Measurements from ENCODE around the gene CMC1. TPM values are rescaled to one million over a fixed set of nuclear protein-coding genes. Genes with fewer than 3 reads are reported as not detected.
"Not testable (repeated sequence)": the region's sequence is repeated elsewhere in the genome, so short reads cannot be mapped to it uniquely, and the experiment has no call there.

Gene CMC1
- total RNA-seq, 1 donor from 2014 or later: 8.9 TPM

GRCh38 chr3:28253040-28253715 is 11.8 kb downstream of the CMC1 start:
- H3K36me3 Mint-ChIP-seq (ENCODE audit: low read depth, unreplicated experiment): no peaks in the 10 kb centered on the region
- H3K27me3 Mint-ChIP-seq (ENCODE audit: unreplicated experiment): no peaks in the 10 kb centered on the region
- no peak overlapping the region for H3K4me3 Mint-ChIP-seq (ENCODE audit: unreplicated experiment)
- H3K9me3 Mint-ChIP-seq (ENCODE audit: unreplicated experiment): no peaks in the 10 kb centered on the region
- no peak overlapping the region for H3K27ac Mint-ChIP-seq (ENCODE audit: unreplicated experiment)
- H3K4me1 Mint-ChIP-seq (ENCODE audit: unreplicated experiment): peaks cover 5% of the 10 kb centered on the region
- no peak for DNase-seq (ENCODE audit: low spot score)
- TF ChIP-seq CTCF (IDR thresholded peaks at IDR 0.05; ENCODE audit: unreplicated experiment): no peak

- no peaks in the 10 kb centered on the region for H3K27me3 Mint-ChIP-seq (ENCODE audit: unreplicated experiment)
- DNase-seq (ENCODE audit: low spot score): no peak
- H3K27ac Mint-ChIP-seq (ENCODE audit: unreplicated experiment): no peak overlapping the region
- no peaks in the 10 kb centered on the region for H3K36me3 Mint-ChIP-seq (ENCODE audit: low read depth, unreplicated experiment)
- no peaks in the 10 kb centered on the region for H3K4me1 Mint-ChIP-seq (ENCODE audit: unreplicated experiment)
- H3K4me3 Mint-ChIP-seq (ENCODE audit: unreplicated experiment): no peak overlapping the region
- TF ChIP-seq CTCF (IDR thresholded peaks at IDR 0.05; ENCODE audit: unreplicated experiment): no peak
- H3K9me3 Mint-ChIP-seq (ENCODE audit: unreplicated experiment): no peaks in the 10 kb centered on the region
These were observed 20.6 kb downstream of the CMC1 start for GRCh38 chr3:28262001-28262400.

GRCh38 chr3:28265641-28266040 is 24.2 kb downstream of the CMC1 start:
- H3K36me3 Mint-ChIP-seq (ENCODE audit: low read depth, unreplicated experiment): peaks cover 4% of the 10 kb centered on the region
- H3K27me3 Mint-ChIP-seq (ENCODE audit: unreplicated experiment): no peaks in the 10 kb centered on the region
- no peak overlapping the region for H3K27ac Mint-ChIP-seq (ENCODE audit: unreplicated experiment)
- H3K9me3 Mint-ChIP-seq (ENCODE audit: unreplicated experiment): no peaks in the 10 kb centered on the region
- no peaks in the 10 kb centered on the region for H3K4me1 Mint-ChIP-seq (ENCODE audit: unreplicated experiment)
- no peak overlapping the region for H3K4me3 Mint-ChIP-seq (ENCODE audit: unreplicated experiment)
- no peak for DNase-seq (ENCODE audit: low spot score)
- TF ChIP-seq CTCF (IDR thresholded peaks at IDR 0.05; ENCODE audit: unreplicated experiment): no peak

DNA sequence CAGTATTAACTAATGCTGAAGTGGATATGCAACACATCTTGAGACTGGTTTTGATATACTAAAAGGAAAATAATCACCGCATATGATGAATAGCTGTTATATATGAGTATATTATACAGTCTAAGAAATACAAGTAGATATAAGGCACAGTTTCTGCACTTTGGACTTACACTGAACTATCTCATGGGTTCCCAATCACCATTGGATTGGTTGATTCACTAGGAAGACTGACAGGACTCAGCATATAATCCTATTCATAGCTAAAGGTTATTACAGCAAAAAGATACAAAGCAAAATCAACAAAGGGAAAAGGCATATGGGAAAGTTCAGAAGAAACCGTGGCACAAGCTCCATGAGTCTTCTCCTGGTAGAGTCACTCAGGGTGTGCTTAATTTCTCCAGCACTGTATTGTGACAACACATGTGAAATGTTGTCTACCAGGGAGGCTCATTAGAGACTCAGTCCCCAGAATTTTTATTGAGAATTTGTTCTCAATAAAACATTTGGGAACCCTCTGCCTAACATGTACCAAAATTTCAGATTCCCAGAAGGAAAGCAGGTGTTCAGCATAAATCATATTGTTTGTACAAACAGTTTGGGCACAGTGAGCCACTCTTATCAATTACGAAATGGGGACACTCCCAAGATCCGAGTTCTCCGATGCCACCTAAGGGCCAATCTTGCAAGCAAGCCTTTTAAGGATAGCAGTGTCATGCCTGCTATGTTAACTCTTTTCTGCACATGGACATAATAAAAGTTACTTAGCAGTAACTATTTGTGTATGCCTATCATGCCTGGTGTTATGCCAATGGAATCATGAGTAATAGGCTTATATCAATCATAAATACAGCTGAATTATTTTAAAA is 26.8 kb downstream of the CMC1 start:
- H3K27ac Mint-ChIP-seq (ENCODE audit: unreplicated experiment): no peak overlapping the region
- peaks cover 1% of the 10 kb centered on the region for H3K27me3 Mint-ChIP-seq (ENCODE audit: unreplicated experiment)
- H3K4me3 Mint-ChIP-seq (ENCODE audit: unreplicated experiment): no peak overlapping the region
- H3K4me1 Mint-ChIP-seq (ENCODE audit: unreplicated experiment): no peaks in the 10 kb centered on the region
- no peak for TF ChIP-seq CTCF (IDR thresholded peaks at IDR 0.05; ENCODE audit: unreplicated experiment)
- peaks cover 19% of the 10 kb centered on the region for H3K36me3 Mint-ChIP-seq (ENCODE audit: low read depth, unreplicated experiment)
- peaks cover 7% of the 10 kb centered on the region for H3K9me3 Mint-ChIP-seq (ENCODE audit: unreplicated experiment)
- DNase-seq (ENCODE audit: low spot score): no peak

GRCh38 chr3:28268989-28269388 is 27.6 kb downstream of the CMC1 start:
- Mint-ChIP-seq H3K27me3 (ENCODE audit: unreplicated experiment) (peaks cover 1% of the 10 kb centered on the region), H3K9me3 (ENCODE audit: unreplicated experiment) (peaks cover 10% of the 10 kb centered on the region), H3K36me3 (ENCODE audit: low read depth, unreplicated experiment) (peaks cover 26% of the 10 kb centered on the region), H3K4me3 (ENCODE audit: unreplicated experiment) (no peak overlapping the region), H3K27ac (ENCODE audit: unreplicated experiment) (no peak overlapping the region), H3K4me1 (ENCODE audit: unreplicated experiment) (no peaks in the 10 kb centered on the region)
- no peak for DNase-seq (ENCODE audit: low spot score)
- TF ChIP-seq CTCF (IDR thresholded peaks at IDR 0.05; ENCODE audit: unreplicated experiment): peak; percentile 26

GRCh38 chr3:28269884-28270283 is 28.5 kb downstream of the CMC1 start:
- DNase-seq (ENCODE audit: low spot score); H3K4me3 Mint-ChIP-seq (ENCODE audit: unreplicated experiment); H3K27me3 Mint-ChIP-seq (ENCODE audit: unreplicated experiment); H3K27ac Mint-ChIP-seq (ENCODE audit: unreplicated experiment); H3K4me1 Mint-ChIP-seq (ENCODE audit: unreplicated experiment): not testable (repeated sequence)
- H3K36me3 Mint-ChIP-seq (ENCODE audit: low read depth, unreplicated experiment): peaks cover 32% of the 10 kb centered on the region
- peaks cover 10% of the 10 kb centered on the region for H3K9me3 Mint-ChIP-seq (ENCODE audit: unreplicated experiment)
